Endothelial cell of umbilical vein (primary cell): Measurements from ENCODE around the gene SPTBN4. TPM values are rescaled to one million over a fixed set of nuclear protein-coding genes. Genes with fewer than 3 reads are reported as not detected.

Experiments
- Bru-seq: library from RNA; stranded (reverse); fragments of 400-500 nt; gene quantifications from one replicate; lab custom pipeline; 2021; lab: Mats Ljungman, UMichigan
- BruChase-seq, 2 experiments: library from RNA; stranded (reverse); fragments of 400-500 nt; gene quantifications; one replicate each; lab custom pipeline; 2021; lab: Mats Ljungman, UMichigan
- BruUV-seq: library from RNA; stranded (reverse); fragments of 400-500 nt; replicated peaks from 2 replicates; lab custom pipeline; 2021; lab: Mats Ljungman, UMichigan
- CTCF ChIA-PET: fragments of 300-600, 350-600 bp; sonication (Branson Sonifier 250); formaldehyde crosslinking; loops from one replicate; lab custom pipeline; 2021; ENCODE audit warnings: antibody characterized with exemption, inconsistent platforms; lab: Charles Lee
- POLR2A ChIA-PET: fragments of 300-600, 350-600 bp; sonication (Branson Sonifier 250); formaldehyde crosslinking; loops from one replicate; lab custom pipeline; 2021; ENCODE audit warnings: antibody characterized with exemption, inconsistent platforms; lab: Charles Lee
- DNase-seq: peaks from one replicate; pipeline ENCODE4 v3.0.0-alpha.2; 2011; ENCODE audit warnings: low read depth, low spot score
- FAIRE-seq: peaks from 2 replicates; lab custom pipeline; 2011; peaks lifted over from hg19 to GRCh38; lab: Jason Lieb, UNC
- H2AFZ ChIP-seq: 2 replicates; pipeline ENCODE4 v1.6.0; 2012; ENCODE audit warnings: low read depth, low read length, control low read depth, inconsistent platforms
- H3K27ac ChIP-seq: 2 replicates; pipeline ENCODE4 v1.5.1; 2011; ENCODE audit warnings: low read depth, mild to moderate bottlenecking, control low read depth, low read length, moderate library complexity; ENCODE audit not compliant: insufficient read depth
- H3K27me3 ChIP-seq, 2 experiments: 2 replicates each; pipeline versions ENCODE4 v1.6.0 to v1.6.1; 2011; ENCODE audit warnings: low read length in 2 of 2, mixed read lengths in 1 of 2; ENCODE audit not compliant: control insufficient read depth in 2 of 2, insufficient read depth in 2 of 2
- H3K36me3 ChIP-seq, 2 experiments: 2 replicates in 1 of 2; 3 replicates in 1 of 2; pipeline ENCODE4 v1.5.1; 2011; ENCODE audit warnings: low read length in 2 of 2, mild to moderate bottlenecking in 1 of 2, moderate library complexity in 1 of 2; ENCODE audit not compliant: control insufficient read depth in 2 of 2, insufficient read depth in 2 of 2; ENCODE audit errors: extremely low read depth in 1 of 2
- H3K4me1 ChIP-seq: 3 replicates; pipeline ENCODE4 v1.5.1; 2011; ENCODE audit warnings: mild to moderate bottlenecking, low read length; ENCODE audit not compliant: control insufficient read depth, insufficient read depth; ENCODE audit errors: extremely low read depth
- H3K4me2 ChIP-seq: 2 replicates; pipeline ENCODE4 v1.6.1; 2011; ENCODE audit warnings: low read length, control low read depth, mixed read lengths; ENCODE audit not compliant: insufficient read depth
- H3K4me3 ChIP-seq, 3 experiments: fragments of 200-600 bp in 1 of 3; sonication (generic), shearing (Covaris generic) in 1 of 3; replicated peaks in 1 of 3; 2 replicates each; pipeline ENCODE4 v1.5.1; 2011 to 2016; ENCODE audit warnings: control low read depth in 3 of 3, low read length in 3 of 3, mild to moderate bottlenecking in 2 of 3, inconsistent platforms in 1 of 3, low read depth in 1 of 3, moderate library complexity in 1 of 3; ENCODE audit not compliant: insufficient read depth in 1 of 3
- H3K79me2 ChIP-seq: 2 replicates; pipeline ENCODE4 v1.6.0; 2012; ENCODE audit warnings: low read length, inconsistent platforms; ENCODE audit not compliant: control insufficient read depth, insufficient read depth
- H3K9ac ChIP-seq: replicated peaks from 2 replicates; pipeline ENCODE3; 2011; ENCODE audit warnings: low read length, control low read depth; ENCODE audit not compliant: insufficient read depth; ENCODE audit errors: extremely low read depth
- H3K9me1 ChIP-seq: replicated peaks from 3 replicates; pipeline ENCODE4 v1.6.0; 2011; ENCODE audit warnings: mild to moderate bottlenecking, low read length; ENCODE audit not compliant: control insufficient read depth, insufficient read depth; ENCODE audit errors: extremely low read depth
- H3K9me3 ChIP-seq: replicated peaks from 2 replicates; pipeline ENCODE4 v1.5.1; 2012; ENCODE audit warnings: low read length, inconsistent platforms; ENCODE audit not compliant: control insufficient read depth, insufficient read depth
- H4K20me1 ChIP-seq: replicated peaks from 2 replicates; pipeline ENCODE3; 2011; ENCODE audit warnings: mild to moderate bottlenecking, low read length; ENCODE audit not compliant: control insufficient read depth, insufficient read depth; ENCODE audit errors: extremely low read depth
- CTCF ChIP-seq, 2 donors: IDR thresholded peaks; 1 replicate in 1 of 2; 2 replicates in 1 of 2; pipeline ENCODE4 v1.5.1; 2011; ENCODE audit warnings: low read length in 2 of 2, mild to moderate bottlenecking in 2 of 2, moderate library complexity in 2 of 2, control low read depth in 1 of 2, inconsistent platforms in 1 of 2, low read depth in 1 of 2; ENCODE audit not compliant: insufficient read depth in 1 of 2; ENCODE audit errors: extremely low read depth in 1 of 2
- EZH2 ChIP-seq: IDR thresholded peaks from 2 replicates; pipeline ENCODE4 v1.6.1; 2012; ENCODE audit warnings: borderline replicate concordance, low read depth, mild to moderate bottlenecking, moderate library complexity, low read length, inconsistent platforms; ENCODE audit not compliant: severe bottlenecking
- FOS ChIP-seq: IDR thresholded peaks from 2 replicates; pipeline ENCODE4 v1.6.1; 2011; ENCODE audit warnings: mild to moderate bottlenecking, low read length, moderate library complexity, borderline replicate concordance; ENCODE audit not compliant: insufficient read depth
- GATA2 ChIP-seq: IDR thresholded peaks from 2 replicates; pipeline ENCODE4 v1.7.0; 2011; ENCODE audit warnings: low read depth, mild to moderate bottlenecking, moderate library complexity, mixed read lengths, low read length; ENCODE audit not compliant: insufficient read length, insufficient read depth
- JUN ChIP-seq: IDR thresholded peaks from 2 replicates; pipeline ENCODE4 v1.6.1; 2011; ENCODE audit warnings: borderline replicate concordance, low read depth; ENCODE audit not compliant: insufficient read length, insufficient read depth
- MAX ChIP-seq: IDR thresholded peaks from 2 replicates; pipeline ENCODE4 v1.6.1; 2011; ENCODE audit not compliant: insufficient read depth, insufficient read length
- MYC ChIP-seq: IDR thresholded peaks from one replicate; pipeline ENCODE4 v1.6.1; 2011; ENCODE audit warnings: mild to moderate bottlenecking, low read depth, low read length
- POLR2A ChIP-seq: IDR thresholded peaks from 2 replicates; pipeline ENCODE4 v1.6.1; 2012; ENCODE audit warnings: low read depth, mild to moderate bottlenecking, control low read depth, low read length
- POLR2AphosphoS5 ChIP-seq: IDR thresholded peaks from 2 replicates; pipeline ENCODE4 v1.6.1; 2012; ENCODE audit warnings: low read depth, mild to moderate bottlenecking, control low read depth, low read length, moderate library complexity; ENCODE audit not compliant: insufficient read depth
- dilution Hi-C: fragments of 300-500 bp; cut with MboI; formaldehyde crosslinking; loops from one replicate; pipeline ENCODE4 v1.15.0; 2019; ENCODE audit warnings: low sequenced_read_pairs; ENCODE audit not compliant: extremely low pct_ligation_motif_present
- intact Hi-C: fragments of 100-400 bp; cut with micrococcal nuclease; formaldehyde crosslinking; loops from one replicate; pipeline ENCODE4 v1.10.0; 2022
- long read RNA-seq: library from polyadenylated mRNA; stranded (forward); transcript quantifications from one replicate; pipeline ENCODE4 v2.0.0, GENCODE V29; 2021
- polyA minus RNA-seq, 3 experiments: library from RNA; depleted of rRNA, polyadenylated mRNA; stranded (reverse); fragments of >200 nt; gene quantifications; 1 replicate in 1 of 3; 2 replicates in 2 of 3; pipeline ENCODE4 v1.2.3, GENCODE V29; 2011
- polyA plus RNA-seq, 4 experiments: library from polyadenylated mRNA; depleted of rRNA in 3 of 4; stranded (reverse) in 3 of 4; unstranded in 1 of 4; fragments of >200 nt; gene quantifications; 2 replicates each; pipeline versions ENCODE4 v1.2.1 to v1.2.3, GENCODE V29; 2011 to 2012; ENCODE audit warnings: missing spikeins in 1 of 4
- total RNA-seq: library from RNA; stranded (reverse); gene quantifications from 2 replicates; pipeline ENCODE4 v1.2.3, GENCODE V29; 2021

The SPTBN4 gene
- total RNA-seq (not detected in 2 replicates), polyA plus RNA-seq (0.03 and 0.33 TPM in 2 replicates), polyA minus RNA-seq (not detected in 2 replicates), Bru-seq, nascent RNA (percentile 1 among the genes with signal in this experiment), BruChase-seq, experiment 1, labeled RNA remaining after a 6-hour chase (percentile 4 among the genes with signal in this experiment), BruChase-seq, experiment 2, labeled RNA remaining after a 2-hour chase (percentile 1 among the genes with signal in this experiment)
- polyA plus RNA-seq (2011; cell fraction: cytosol; rRNA removed): 0.03 and 0.16 TPM in 2 replicates
- polyA plus RNA-seq (2011; cell fraction: nucleus; rRNA removed): not detected in 2 replicates
- polyA plus RNA-seq (2012): 0.26 and 0.33 TPM in 2 replicates
- 1.7 TPM for polyA minus RNA-seq (2011; cell fraction: cytosol; rRNA and poly(A)+ RNA removed)
- not detected in 2 replicates for polyA minus RNA-seq (2011; cell fraction: nucleus; rRNA and poly(A)+ RNA removed)
- long read RNA-seq, partial matches to known transcripts: 0 of 1 reads
- long read RNA-seq, other reads (novel, unspliced or antisense): 1 of 1 reads

GRCh38 chr19:40466985-40467734 lies at the start of gene SPTBN4:
Gene SPTBN4, plus strand, starts transcription at chr19:40467001. Its CDS starts 5,621 bp downstream, at chr19:40472622.
- no peak within 1 kb of the TSS for H3K9ac ChIP-seq
- dilution Hi-C loops: no loop called here

GRCh38 chr19:40417643-40417981 lies 49.2 kb upstream of the SPTBN4 start:
- Histone ChIP-seq H3K27ac (peak overlapping the region; percentile 13), H3K36me3 (peaks cover 3 to 5% of the 10 kb centered on the region in 2 experiments), H3K27me3 (no peaks in the 10 kb centered on the region), H3K9me1 (no peaks in the 10 kb centered on the region), H3K4me1 (peaks cover 19% of the 10 kb centered on the region), H2AFZ (peak overlapping the region; percentile 90), H3K4me3 (no peak overlapping the region), H3K9me3 (no peaks in the 10 kb centered on the region), H3K9ac (no peak overlapping the region), H4K20me1 (no peaks in the 10 kb centered on the region), H3K79me2 (peaks cover 5% of the 10 kb centered on the region), H3K4me2 (no peak overlapping the region)
- TF ChIP-seq POLR2A (no peak), EZH2 (no peak), POLR2AphosphoS5 (no peak), CTCF (IDR thresholded peaks at IDR 0.05; ENCODE audit: extremely low read depth in 1 of 2, insufficient read depth in 1 of 2, low read depth in 1 of 2, low read length in 2 of 2) (no peak), FOS (no peak), GATA2 (no peak), JUN (no peak), MYC (no peak), MAX (no peak)
- dilution Hi-C loops (no loop called here), intact Hi-C loops (no loop called here)
- no peak for DNase-seq
- POLR2A ChIA-PET: no interaction called here
- CTCF ChIA-PET: interaction anchor here (0.7 to 1.0 kb wide), 2 partner anchors 13 to 112 kb away, joined by 3 read pairs; no protein-coding TSS in a partner anchor
- no peak for FAIRE-seq
- BruUV-seq: no TSS peak

More at GRCh38 chr19:40466985-40467734, at the start of gene SPTBN4:
- DNase-seq (no peak), FAIRE-seq (no peak)
- H3K4me3 ChIP-seq: peak within 1 kb of the TSS in 1 of 3 experiments; percentile 14
- CTCF ChIA-PET: interaction anchor here (0.7 to 4.4 kb wide), 2 partner anchors 47 to 167 kb away, joined by 3 to 43 read pairs; no protein-coding TSS in a partner anchor
- no peaks in the 10 kb centered on the region for H3K9me3 ChIP-seq
- H3K27ac ChIP-seq: no peak within 1 kb of the TSS
- H4K20me1 ChIP-seq: no peaks in the 10 kb centered on the region
- intact Hi-C loops: loop anchor here (5.0 kb wide), 1 partner anchor 120 kb away; the partner anchor contains the start of genes C19orf47 and PLD3
- TF ChIP-seq MAX: no peak
- peak; percentile 67 for TF ChIP-seq EZH2
- H2AFZ ChIP-seq: peak within 1 kb of the TSS; percentile 33
- H3K4me1 ChIP-seq: peaks cover 14% of the 10 kb centered on the region
- peak within 1 kb of the TSS; percentile 22 for H3K4me2 ChIP-seq
- no peaks in the 10 kb centered on the region for H3K36me3 ChIP-seq
- H3K9me1 ChIP-seq: no peaks in the 10 kb centered on the region
- POLR2A ChIA-PET: no interaction called here
- peaks cover 2 to 5% of the 10 kb centered on the region in 2 experiments for H3K27me3 ChIP-seq
- H3K79me2 ChIP-seq: no peaks in the 10 kb centered on the region
- no TSS peak for BruUV-seq
